IPS-18a (cell line): Measurements from ENCODE around the gene SLC44A5.
"Not testable (repeated sequence)": the region's sequence is repeated elsewhere in the genome, so short reads cannot be mapped to it uniquely, and the experiment has no call there.

Experiments used
- H3K27ac ChIP-seq: one replicate; pipeline ENCODE4 v1.5.1; 2013; ENCODE audit warnings: low read length
- H3K27me3 ChIP-seq: one replicate; pipeline ENCODE4 v1.6.1; 2013; ENCODE audit warnings: mild to moderate bottlenecking, low read length; ENCODE audit not compliant: control insufficient read depth, insufficient read depth
- H3K36me3 ChIP-seq: one replicate; pipeline ENCODE4 v1.6.1; 2013; ENCODE audit warnings: low read depth, low read length; ENCODE audit not compliant: control insufficient read depth
- H3K4me1 ChIP-seq: one replicate; pipeline ENCODE4 v1.6.1; 2013; ENCODE audit warnings: low read depth, low read length; ENCODE audit not compliant: control insufficient read depth
- H3K4me3 ChIP-seq: one replicate; pipeline ENCODE4 v1.5.1; 2013; ENCODE audit warnings: low read length
- H3K9ac ChIP-seq: one replicate; pipeline ENCODE4 v1.6.1; 2013; ENCODE audit warnings: mild to moderate bottlenecking, low read length, moderate library complexity
- H3K9me3 ChIP-seq: one replicate; pipeline ENCODE4 v1.6.1; 2013; ENCODE audit warnings: low read depth, low read length; ENCODE audit not compliant: control insufficient read depth

SLC44A5 gene

GRCh38 chr1:75430526-75430925 is 180.4 kb downstream of the SLC44A5 start:
- H3K9me3 ChIP-seq: no peaks in the 10 kb centered on the region
- no peak overlapping the region for H3K9ac ChIP-seq
- no peaks in the 10 kb centered on the region for H3K27me3 ChIP-seq
- no peak overlapping the region for H3K27ac ChIP-seq
- no peaks in the 10 kb centered on the region for H3K36me3 ChIP-seq
- no peaks in the 10 kb centered on the region for H3K4me1 ChIP-seq
- H3K4me3 ChIP-seq: no peak overlapping the region

GRCh38 chr1:75426688-75427087 is 184.2 kb downstream of the SLC44A5 start:
- H3K36me3 ChIP-seq: no peaks in the 10 kb centered on the region
- no peaks in the 10 kb centered on the region for H3K27me3 ChIP-seq
- H3K9ac ChIP-seq: no peak overlapping the region
- no peak overlapping the region for H3K27ac ChIP-seq
- no peaks in the 10 kb centered on the region for H3K9me3 ChIP-seq
- no peaks in the 10 kb centered on the region for H3K4me1 ChIP-seq
- no peak overlapping the region for H3K4me3 ChIP-seq

GRCh38 chr1:75425001-75425650 is 185.8 kb downstream of the SLC44A5 start:
- Histone ChIP-seq H3K27me3 (no peaks in the 10 kb centered on the region), H3K4me1 (no peaks in the 10 kb centered on the region), H3K4me3 (no peak overlapping the region), H3K36me3 (no peaks in the 10 kb centered on the region), H3K9ac (no peak overlapping the region), H3K27ac (no peak overlapping the region), H3K9me3 (no peaks in the 10 kb centered on the region)

GRCh38 chr1:75423616-75424015 is 187.3 kb downstream of the SLC44A5 start:
- no peaks in the 10 kb centered on the region for H3K9me3 ChIP-seq

GRCh38 chr1:75423136-75423535 is 187.8 kb downstream of the SLC44A5 start:
- Histone ChIP-seq H3K4me3 (no peak overlapping the region), H3K4me1 (no peaks in the 10 kb centered on the region), H3K36me3 (no peaks in the 10 kb centered on the region), H3K27me3 (no peaks in the 10 kb centered on the region), H3K9me3 (no peaks in the 10 kb centered on the region), H3K27ac (no peak overlapping the region), H3K9ac (no peak overlapping the region)

More at GRCh38 chr1:75423616-75424015, 187.3 kb downstream of the SLC44A5 start:
- no peak overlapping the region for H3K9ac ChIP-seq
- no peaks in the 10 kb centered on the region for H3K27me3 ChIP-seq
- no peak overlapping the region for H3K4me3 ChIP-seq
- no peaks in the 10 kb centered on the region for H3K4me1 ChIP-seq
- no peak overlapping the region for H3K27ac ChIP-seq
- no peaks in the 10 kb centered on the region for H3K36me3 ChIP-seq

GRCh38 chr1:75421371-75421770 is 189.5 kb downstream of the SLC44A5 start:
- Histone ChIP-seq H3K9me3 (no peaks in the 10 kb centered on the region), H3K4me3 (no peak overlapping the region), H3K27ac (no peak overlapping the region), H3K9ac (no peak overlapping the region), H3K4me1 (no peaks in the 10 kb centered on the region), H3K27me3 (no peaks in the 10 kb centered on the region), H3K36me3 (no peaks in the 10 kb centered on the region)

- Histone ChIP-seq H3K36me3 (no peaks in the 10 kb centered on the region), H3K9me3 (peaks cover 3% of the 10 kb centered on the region), H3K27me3 (no peaks in the 10 kb centered on the region), H3K27ac (no peak overlapping the region), H3K9ac (no peak overlapping the region), H3K4me1 (no peaks in the 10 kb centered on the region), H3K4me3 (no peak overlapping the region)
Measured at GRCh38 chr1:75415187-75415586, 195.7 kb downstream of the SLC44A5 start.

DNA sequence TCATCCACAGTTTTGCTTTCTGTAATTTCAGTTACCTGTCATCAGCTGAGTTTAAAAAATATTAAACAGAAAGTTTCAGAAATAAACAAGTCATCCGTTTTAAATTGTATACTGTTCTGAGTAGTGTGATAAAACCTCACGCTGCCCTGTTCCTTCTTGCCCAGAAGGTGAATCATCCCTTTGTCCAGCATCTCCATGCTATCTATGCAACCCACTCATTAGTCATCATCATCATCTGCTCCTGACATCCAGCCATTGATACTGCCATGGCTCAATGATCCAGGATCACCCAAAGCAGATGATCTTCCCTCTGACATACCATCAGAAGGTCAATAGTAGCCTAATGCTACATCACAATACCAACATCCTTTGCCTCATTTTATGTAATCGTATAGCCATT is 198.3 kb downstream of the SLC44A5 start:
- H3K9me3 ChIP-seq: peaks cover 3% of the 10 kb centered on the region
- H3K4me3 ChIP-seq: no peak overlapping the region
- no peak overlapping the region for H3K9ac ChIP-seq
- no peaks in the 10 kb centered on the region for H3K4me1 ChIP-seq
- no peaks in the 10 kb centered on the region for H3K36me3 ChIP-seq
- no peak overlapping the region for H3K27ac ChIP-seq
- H3K27me3 ChIP-seq: no peaks in the 10 kb centered on the region

DNA sequence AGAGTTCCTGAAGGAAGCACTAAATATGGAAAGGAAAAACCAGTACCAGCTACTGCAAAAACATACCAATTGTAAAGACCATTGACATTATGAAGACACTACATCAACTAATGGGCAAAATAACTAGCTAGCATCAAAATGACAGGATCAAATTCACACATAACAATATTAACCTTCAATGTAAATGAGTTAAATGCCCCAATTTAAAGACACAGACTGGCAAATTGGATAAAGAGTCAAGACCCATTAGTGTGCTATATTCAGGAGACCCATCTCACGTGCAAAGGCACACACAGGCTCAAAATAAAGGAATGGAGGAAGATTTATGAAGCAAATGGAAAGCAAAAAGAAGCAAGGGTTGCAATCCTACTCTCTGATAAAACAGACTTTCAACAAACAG is 206.2 kb downstream of the SLC44A5 start:
- H3K4me1 ChIP-seq, H3K9ac ChIP-seq, H3K27ac ChIP-seq, H3K9me3 ChIP-seq, H3K27me3 ChIP-seq, H3K4me3 ChIP-seq, H3K36me3 ChIP-seq: not testable (repeated sequence)

DNA sequence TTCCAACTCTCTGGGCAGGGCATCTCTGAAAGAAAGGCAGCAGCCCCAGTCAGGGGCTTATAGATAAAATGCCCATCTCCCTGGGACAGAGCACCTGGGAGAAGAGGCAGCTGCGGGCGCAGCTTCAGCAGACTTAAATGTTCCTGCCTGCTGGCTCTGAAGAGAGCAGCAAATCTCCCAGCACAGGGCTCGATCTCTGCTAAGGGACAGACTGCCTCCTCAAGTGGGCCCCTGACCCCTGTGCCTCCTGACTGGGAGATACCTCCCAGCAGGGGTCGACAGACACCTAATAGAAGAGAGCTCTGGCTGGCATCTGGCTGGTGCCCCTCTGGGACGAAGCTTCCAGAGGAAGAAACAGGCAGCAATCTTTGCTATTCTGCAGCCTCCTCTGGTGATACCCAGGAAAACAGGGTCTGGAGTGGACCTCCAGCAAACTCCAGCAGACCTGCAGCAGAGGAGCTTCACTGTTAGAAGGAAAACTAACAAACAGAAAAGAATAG is 207.7 kb downstream of the SLC44A5 start:
- H3K27me3 ChIP-seq, H3K36me3 ChIP-seq, H3K9ac ChIP-seq, H3K4me1 ChIP-seq, H3K4me3 ChIP-seq, H3K9me3 ChIP-seq, H3K27ac ChIP-seq: not testable (repeated sequence)

DNA sequence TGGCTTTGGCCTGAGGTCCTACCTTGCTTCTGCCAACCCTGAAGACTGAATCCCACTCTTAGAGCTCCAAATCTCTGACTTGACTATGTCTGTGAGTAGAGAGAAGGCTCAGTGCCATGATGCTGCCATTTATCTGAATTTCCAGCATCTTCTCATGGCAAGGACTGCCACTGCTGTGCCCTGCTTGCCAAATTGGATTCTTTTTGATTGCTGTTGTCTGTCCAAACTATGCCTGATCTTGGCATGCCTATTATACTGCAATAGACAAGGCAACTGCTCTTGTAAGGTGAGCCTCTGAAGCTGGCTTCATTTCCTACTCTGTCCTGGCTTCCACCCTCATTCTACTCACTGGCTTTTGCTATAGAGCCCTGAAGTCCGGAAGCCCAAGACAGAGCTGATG is 210.2 kb downstream of the SLC44A5 start:
- Histone ChIP-seq H3K9me3 (no peaks in the 10 kb centered on the region), H3K4me1 (no peaks in the 10 kb centered on the region), H3K36me3 (no peaks in the 10 kb centered on the region), H3K27ac (no peak overlapping the region), H3K4me3 (no peak overlapping the region), H3K9ac (no peak overlapping the region), H3K27me3 (no peaks in the 10 kb centered on the region)

DNA sequence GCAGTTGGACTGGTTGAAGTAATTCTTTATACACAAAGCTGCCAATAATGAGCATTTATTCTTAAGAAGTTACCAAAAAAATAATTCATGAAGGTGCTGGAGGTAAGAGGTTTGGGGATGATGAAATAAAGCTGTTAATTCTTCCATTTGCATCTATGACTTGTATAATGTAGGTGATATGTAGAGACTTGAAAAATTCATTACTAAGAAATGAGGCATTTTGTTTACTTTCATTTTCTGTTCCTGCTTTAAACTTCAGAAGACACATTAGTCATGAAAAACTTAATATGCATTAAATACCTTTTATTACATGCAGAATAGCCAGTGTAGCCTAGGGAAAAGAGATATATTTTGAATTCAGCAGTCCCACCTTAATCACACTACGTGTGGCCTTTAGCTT is 214.2 kb downstream of the SLC44A5 start:
- H3K36me3 ChIP-seq: no peaks in the 10 kb centered on the region
- H3K9ac ChIP-seq: no peak overlapping the region
- H3K4me3 ChIP-seq: no peak overlapping the region
- no peaks in the 10 kb centered on the region for H3K4me1 ChIP-seq
- H3K27ac ChIP-seq: no peak overlapping the region
- no peaks in the 10 kb centered on the region for H3K27me3 ChIP-seq
- H3K9me3 ChIP-seq: no peaks in the 10 kb centered on the region
